H9 (cell line): ENCODE data around the gene MFGE8. TPM values are rescaled to one million over a fixed set of nuclear protein-coding genes. Genes with fewer than 3 reads are reported as not detected.

Experiments
- DNase-seq: peaks from one replicate; pipeline ENCODE4 v3.0.0-alpha.2; 2017
- H2AFZ ChIP-seq: one replicate; pipeline ENCODE4 v1.6.1; 2013; ENCODE audit warnings: mild to moderate bottlenecking, low read length, control low read depth, moderate library complexity
- H2AK5ac ChIP-seq: 2 replicates; pipeline ENCODE4 v1.6.1; 2013; ENCODE audit warnings: low read length, control low read depth, mixed read lengths; ENCODE audit not compliant: insufficient read length
- H2BK120ac ChIP-seq: one replicate; pipeline ENCODE4 v1.6.1; 2013; ENCODE audit warnings: low read depth, mild to moderate bottlenecking, low read length, control low read depth, inconsistent platforms; ENCODE audit not compliant: poor library complexity, severe bottlenecking
- H2BK12ac ChIP-seq: 2 replicates; pipeline ENCODE4 v1.6.1; 2013; ENCODE audit warnings: low read length, control low read depth, mixed read lengths, low read depth; ENCODE audit not compliant: insufficient read length
- H2BK15ac ChIP-seq: 2 replicates; pipeline ENCODE4 v1.6.1; 2013; ENCODE audit warnings: low read depth, low read length, control low read depth
- H2BK20ac ChIP-seq: one replicate; pipeline ENCODE4 v1.6.1; 2013; ENCODE audit warnings: low read depth, mild to moderate bottlenecking, low read length, control low read depth, inconsistent platforms; ENCODE audit not compliant: poor library complexity, severe bottlenecking
- H2BK5ac ChIP-seq: 2 replicates; pipeline ENCODE4 v1.6.1; 2013; ENCODE audit warnings: low read length, control low read depth, mixed read lengths; ENCODE audit not compliant: insufficient read length
- H3K14ac ChIP-seq: 2 replicates; pipeline ENCODE4 v1.6.1; 2013; ENCODE audit warnings: low read length, control low read depth; ENCODE audit not compliant: insufficient read depth
- H3K18ac ChIP-seq: 2 replicates; pipeline ENCODE4 v1.6.1; 2013; ENCODE audit warnings: low read depth, mild to moderate bottlenecking, mixed read lengths, low read length, control low read depth; ENCODE audit not compliant: insufficient read length
- H3K23ac ChIP-seq: 2 replicates; pipeline ENCODE4 v1.6.1; 2013; ENCODE audit warnings: low read length, control low read depth, mixed read lengths, low read depth; ENCODE audit not compliant: insufficient read length
- H3K23me2 ChIP-seq: 2 replicates; pipeline ENCODE4 v1.6.1; 2013; ENCODE audit warnings: low read depth, mild to moderate bottlenecking, mixed read lengths, low read length, control low read depth; ENCODE audit not compliant: insufficient read length, poor library complexity, severe bottlenecking
- H3K27ac ChIP-seq: 2 replicates; pipeline ENCODE4 v1.5.1; 2013; ENCODE audit warnings: low read length, control low read depth, mixed read lengths, low read depth; ENCODE audit not compliant: insufficient read length
- H3K27me3 ChIP-seq: 2 replicates; pipeline ENCODE4 v1.6.1; 2013; ENCODE audit warnings: low read length, control low read depth, inconsistent platforms; ENCODE audit not compliant: insufficient read depth
- H3K4ac ChIP-seq: 2 replicates; pipeline ENCODE4 v1.6.1; 2013; ENCODE audit warnings: low read depth, mild to moderate bottlenecking, control low read depth, inconsistent platforms, low read length, moderate library complexity
- H3K4me1 ChIP-seq: 2 replicates; pipeline ENCODE4 v1.6.1; 2013; ENCODE audit warnings: low read length, control low read depth, inconsistent platforms; ENCODE audit not compliant: insufficient read depth
- H3K4me2 ChIP-seq: 2 replicates; pipeline ENCODE4 v1.6.1; 2013; ENCODE audit warnings: low read length, control low read depth, mixed read lengths; ENCODE audit not compliant: insufficient read length, insufficient read depth
- H3K56ac ChIP-seq: 2 replicates; pipeline ENCODE4 v1.6.1; 2013; ENCODE audit warnings: low read depth, mild to moderate bottlenecking, mixed read lengths, low read length, control low read depth; ENCODE audit not compliant: insufficient read length
- H3K79me1 ChIP-seq: 2 replicates; pipeline ENCODE4 v1.6.1; 2013; ENCODE audit warnings: low read depth, mild to moderate bottlenecking, moderate library complexity, low read length, control low read depth, inconsistent platforms; ENCODE audit not compliant: insufficient read depth, poor library complexity, severe bottlenecking
- H3K79me2 ChIP-seq: 2 replicates; pipeline ENCODE4 v1.6.1; 2013; ENCODE audit warnings: low read length, control low read depth, inconsistent platforms; ENCODE audit not compliant: insufficient read depth
- H3K9ac ChIP-seq: 2 replicates; pipeline ENCODE4 v1.6.1; 2013; ENCODE audit warnings: low read length, control low read depth, mixed read lengths; ENCODE audit not compliant: insufficient read length; ENCODE audit errors: extremely low read depth
- H3K9me3 ChIP-seq: one replicate; pipeline ENCODE4 v1.6.1; 2013; ENCODE audit warnings: low read depth, low read length, inconsistent platforms; ENCODE audit not compliant: control insufficient read depth
- H3T11ph ChIP-seq: one replicate; pipeline ENCODE4 v1.6.1; 2013; ENCODE audit warnings: mild to moderate bottlenecking, low read length, control low read depth, inconsistent platforms
- H4K20me1 ChIP-seq: one replicate; pipeline ENCODE4 v1.6.1; 2013; ENCODE audit not compliant: control insufficient read depth, insufficient read length, insufficient read depth
- H4K5ac ChIP-seq: 2 replicates; pipeline ENCODE4 v1.6.1; 2013; ENCODE audit warnings: low read depth, mild to moderate bottlenecking, mixed read lengths, low read length, control low read depth; ENCODE audit not compliant: insufficient read length
- H4K8ac ChIP-seq: replicated peaks from 2 replicates; pipeline ENCODE4 v1.6.1; 2013; ENCODE audit warnings: low read length, control low read depth, mixed read lengths, low read depth; ENCODE audit not compliant: insufficient read length
- H4K91ac ChIP-seq: 2 replicates; pipeline ENCODE4 v1.6.1; 2013; ENCODE audit warnings: low read depth, mild to moderate bottlenecking, moderate library complexity, mixed read lengths, low read length, control low read depth; ENCODE audit not compliant: insufficient read length
- H3K27ac Mint-ChIP-seq, 3 experiments: 2 replicates in 2 of 3; 3 replicates in 1 of 3; pipeline ENCODE4 v1.8.0; 2020 to 2021; ENCODE audit warnings: mixed read lengths in 3 of 3, mild to moderate bottlenecking in 1 of 3, moderate library complexity in 1 of 3
- H3K27me3 Mint-ChIP-seq: 2 replicates; pipeline ENCODE4 v1.8.0; 2021; ENCODE audit warnings: low read depth, mild to moderate bottlenecking, moderate library complexity, mixed read lengths
- H3K36me3 Mint-ChIP-seq, 3 experiments: 2 replicates in 2 of 3; 3 replicates in 1 of 3; pipeline ENCODE4 v1.8.0; 2020 to 2021; ENCODE audit warnings: low read depth in 3 of 3, mixed read lengths in 3 of 3; ENCODE audit not compliant: insufficient read depth in 1 of 3
- H3K4me1 Mint-ChIP-seq, 2 experiments: 2 replicates each; pipeline ENCODE4 v1.8.0; 2020; ENCODE audit warnings: mixed read lengths in 2 of 2
- H3K4me3 Mint-ChIP-seq, 2 experiments: 2 replicates in 1 of 2; 3 replicates in 1 of 2; pipeline ENCODE4 v1.8.0; 2020 to 2021; ENCODE audit warnings: mild to moderate bottlenecking in 2 of 2, mixed read lengths in 2 of 2, moderate library complexity in 1 of 2
- H3K9me3 Mint-ChIP-seq, 2 experiments: 2 replicates in 1 of 2; 3 replicates in 1 of 2; pipeline ENCODE4 v1.8.0; 2020; ENCODE audit warnings: mild to moderate bottlenecking in 2 of 2, mixed read lengths in 2 of 2, moderate library complexity in 1 of 2
- CTCF ChIP-seq: fragments of 200-600 bp; sonication (generic); conservative IDR thresholded peaks from 3 replicates; pipeline ENCODE4 v1.8.0; 2021; ENCODE audit warnings: antibody characterized with exemption, mild to moderate bottlenecking
- WGBS: extraction: QIAGEN DNeasy Blood & Tissue Kit; methylation state at CpG from one replicate; pipeline ENCODE4 v1.1.7; 2013; ENCODE audit warnings: missing lambda C conversion rate, low lambda C conversion rate, mixed read lengths; ENCODE audit not compliant: insufficient read length; ENCODE audit errors: extremely low coverage; 5-methylcytosine and 5-hydroxymethylcytosine counted together
- total RNA-seq: library from RNA; stranded (reverse); gene quantifications from 2 replicates; pipeline ENCODE4 v1.2.1, GENCODE V29; 2021

The MFGE8 gene
- total RNA-seq, 1 experiment from 2014 or later: 653 TPM

- WGBS: no CpG with 5 or more reads among the region's 8 CpGs
- Mint-ChIP-seq H3K4me3 (no peak overlapping the region), H3K27me3 (peaks cover 9% of the 10 kb centered on the region), H3K27ac (peak overlapping the region in 1 of 3 experiments; percentile 85; a peak in 2 of 7 replicates), H3K9me3 (no peaks in the 10 kb centered on the region), H3K4me1 (peaks cover 30 to 62% of the 10 kb centered on the region in 2 experiments), H3K36me3 (peaks cover 30 to 64% (median 49%) of the 10 kb centered on the region in 3 experiments)
- H3K4me2 ChIP-seq: no peak overlapping the region
- H3K79me1 ChIP-seq: no peaks in the 10 kb centered on the region
- H3K23ac ChIP-seq: no peak overlapping the region
- H3K27ac ChIP-seq: no peak overlapping the region
- H2BK20ac ChIP-seq: no peak overlapping the region
- H3K23me2 ChIP-seq: peaks cover 18% of the 10 kb centered on the region
- no peak overlapping the region for H2AK5ac ChIP-seq
- no peaks in the 10 kb centered on the region for H3K79me2 ChIP-seq
- no peaks in the 10 kb centered on the region for H3K9me3 ChIP-seq
- no peak overlapping the region for H4K8ac ChIP-seq
- H3K14ac ChIP-seq: no peak overlapping the region
- H2BK15ac ChIP-seq: no peak overlapping the region
- no peak overlapping the region for H4K5ac ChIP-seq
- no peak overlapping the region for H3K18ac ChIP-seq
- no peak for DNase-seq
- TF ChIP-seq CTCF: no peak
- H4K91ac ChIP-seq: no peak overlapping the region
- no peak overlapping the region for H2AFZ ChIP-seq
- peaks cover 12% of the 10 kb centered on the region for H3K4me1 ChIP-seq
- H3K27me3 ChIP-seq: no peaks in the 10 kb centered on the region
- no peaks in the 10 kb centered on the region for H4K20me1 ChIP-seq
- H3K9ac ChIP-seq: no peak overlapping the region
- no peak overlapping the region for H3K56ac ChIP-seq
- H3T11ph ChIP-seq: no peak overlapping the region
- no peak overlapping the region for H2BK120ac ChIP-seq
- H2BK5ac ChIP-seq: no peak overlapping the region
- no peak overlapping the region for H3K4ac ChIP-seq
- no peak overlapping the region for H2BK12ac ChIP-seq
Measured at GRCh38 chr15:88897142-88897455, 16.1 kb downstream of the MFGE8 start.
